SW 1271 (cell line): Measurements from ENCODE around the gene EPGN.
A peak's percentile ranks its signal among the peaks of the same experiment; 100 is the strongest.

Source experiments
- DNase-seq, 2 experiments: peaks; one replicate each; lab custom pipeline; 2025; lab: John Stamatoyannopoulos, UW

EPGN gene

DNA sequence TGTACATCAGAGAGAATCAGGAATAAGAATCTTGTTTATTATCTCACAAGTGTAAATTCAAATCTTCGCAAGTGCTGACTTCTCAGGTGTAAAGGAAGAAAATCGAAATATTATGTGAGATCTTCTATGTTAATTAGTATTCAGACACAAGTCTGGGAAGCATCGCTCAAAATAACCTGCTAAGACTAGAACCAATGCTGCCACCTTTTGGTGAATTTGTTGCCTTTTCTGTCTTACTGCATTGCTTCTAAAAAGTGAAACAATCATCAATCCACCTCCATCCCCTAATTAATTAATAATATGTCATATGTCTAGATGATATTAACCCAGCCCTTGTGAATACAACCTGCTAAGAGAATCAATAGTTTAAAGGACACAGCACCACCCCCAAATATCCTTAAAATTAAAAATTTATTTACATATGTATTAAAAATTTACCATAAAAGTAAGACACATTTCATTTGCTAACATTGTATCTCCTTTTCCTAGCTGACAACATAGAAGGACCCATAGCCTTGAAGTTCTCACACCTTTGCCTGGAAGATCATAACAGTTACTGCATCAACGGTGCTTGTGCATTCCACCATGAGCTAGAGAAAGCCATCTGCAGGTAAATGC lies 3.5 kb downstream of the EPGN start:
- DNase-seq, result peak in 1 of 2 experiments; percentile 39

DNA sequence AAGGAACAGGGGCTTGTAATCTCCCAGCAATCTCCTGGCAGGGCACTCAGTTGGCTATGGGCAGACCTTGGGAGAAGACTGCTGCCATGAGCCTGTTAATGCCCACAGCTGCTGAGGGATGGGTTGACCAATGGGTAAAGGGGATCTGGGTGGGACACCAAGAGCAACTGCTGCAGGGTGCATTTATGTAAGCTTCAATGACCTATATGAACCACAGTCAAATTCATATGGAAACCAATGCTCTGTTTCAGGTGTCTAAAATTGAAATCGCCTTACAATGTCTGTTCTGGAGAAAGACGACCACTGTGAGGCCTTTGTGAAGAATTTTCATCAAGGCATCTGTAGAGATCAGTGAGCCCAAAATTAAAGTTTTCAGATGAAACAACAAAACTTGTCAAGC lies 6.1 kb downstream of the EPGN start:
- DNase-seq, result no peak

DNA sequence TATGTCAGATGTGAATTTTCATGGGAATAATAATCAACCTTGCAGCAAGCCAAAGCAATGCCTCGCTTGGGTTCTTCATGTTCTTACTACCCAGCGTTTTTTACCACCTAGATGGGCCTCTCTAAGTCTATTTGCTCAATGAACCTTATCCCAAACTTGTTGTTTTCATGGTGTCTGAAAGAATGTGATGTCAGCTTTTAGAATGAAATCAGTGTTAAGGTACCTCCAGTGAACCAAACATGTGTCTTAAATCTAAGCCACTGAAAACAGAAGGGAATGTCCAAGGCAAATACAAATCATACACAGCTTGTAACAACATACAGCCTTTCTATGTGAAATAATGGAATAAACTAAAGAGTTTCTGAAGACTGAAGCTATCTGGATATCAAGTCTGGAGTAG lies 6.7 kb downstream of the EPGN start:
- no peak for DNase-seq

DNA sequence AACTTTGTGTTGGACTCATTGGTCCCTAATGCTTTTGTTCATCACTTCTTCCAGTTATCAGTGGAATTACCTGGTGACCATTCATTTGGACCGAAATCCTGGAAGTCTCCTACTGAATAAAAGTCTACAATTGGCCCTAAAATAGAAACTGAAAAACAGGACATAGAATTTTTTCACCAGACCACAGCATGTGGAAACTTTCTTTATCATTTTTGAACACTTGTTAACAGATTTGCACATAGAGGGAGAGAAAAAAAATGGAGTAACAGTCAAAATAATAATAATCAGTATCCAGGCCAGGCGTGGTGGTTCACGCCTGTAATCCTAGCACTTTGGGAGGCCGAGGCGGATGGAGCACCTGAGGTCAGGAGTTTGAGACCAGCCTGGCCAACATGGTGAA lies 7.1 kb downstream of the EPGN start:
- no peak for DNase-seq

DNA sequence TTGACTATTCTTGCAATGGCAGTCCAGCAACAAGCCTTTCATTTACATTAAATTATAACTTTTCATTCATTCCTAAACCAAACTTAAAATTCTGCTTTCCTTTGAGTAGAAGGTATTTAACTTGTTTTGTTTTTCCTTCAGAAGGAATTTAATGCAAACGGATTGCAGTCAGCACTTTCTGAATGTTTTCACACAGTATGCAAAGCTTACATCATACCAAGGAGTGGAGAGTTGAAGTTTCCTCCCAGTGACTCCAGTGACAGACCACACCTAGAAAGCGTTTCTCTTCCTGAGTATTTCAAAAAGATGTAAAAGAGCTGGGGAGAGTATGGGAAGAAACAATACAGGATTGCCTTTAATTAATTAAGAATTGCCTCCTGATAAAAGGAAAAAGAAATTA lies 8.1 kb downstream of the EPGN start:
- DNase-seq, result no peak

DNA sequence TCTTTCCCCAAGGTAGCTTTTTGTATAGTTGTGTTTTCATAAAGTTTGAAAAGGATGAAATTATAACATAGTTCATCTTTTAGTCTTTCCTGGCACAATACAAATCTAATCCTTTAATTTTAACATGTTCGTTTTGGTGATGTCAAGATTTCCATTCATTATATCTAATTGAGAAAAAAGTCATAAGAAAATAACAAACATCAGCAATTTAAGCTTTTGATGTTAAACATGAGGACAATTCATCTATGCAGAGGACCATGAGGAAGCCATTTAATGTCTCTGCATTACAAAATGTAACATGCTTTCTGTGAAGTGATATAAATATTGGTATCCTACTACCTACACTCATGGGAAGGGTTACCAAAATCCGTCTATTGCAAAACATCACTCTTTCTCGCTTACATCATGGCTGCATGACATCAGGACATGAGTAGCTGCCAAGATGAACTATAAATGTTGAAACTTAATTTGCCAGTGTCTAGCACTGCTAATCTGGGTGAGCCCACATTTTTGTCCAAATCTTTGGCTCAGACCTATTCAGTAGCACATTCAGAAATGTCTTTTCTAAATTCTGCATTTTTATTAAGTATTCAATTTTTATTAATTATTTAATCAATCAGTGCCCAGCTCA lies 9.5 kb downstream of the EPGN start:
- no peak for DNase-seq

DNA sequence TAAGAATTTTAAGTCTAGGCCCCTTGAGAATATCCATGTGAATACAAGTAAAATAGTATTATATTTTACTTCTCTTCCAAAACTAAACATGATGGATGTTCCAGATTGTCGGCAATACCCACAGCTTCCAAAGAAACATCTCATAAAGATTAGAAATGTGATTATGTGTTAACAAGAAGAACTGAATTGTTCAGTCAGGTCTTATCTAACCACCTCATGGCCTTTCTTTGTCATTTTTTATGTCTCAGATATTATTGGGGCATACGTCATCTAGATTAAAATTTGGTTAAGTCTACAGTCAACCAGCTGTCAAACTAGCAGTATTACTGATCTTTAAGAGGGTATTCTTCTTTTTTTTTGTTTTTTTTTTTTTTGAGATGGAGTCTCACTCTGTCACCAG lies 10.0 kb downstream of the EPGN start:
- no peak for DNase-seq

DNA sequence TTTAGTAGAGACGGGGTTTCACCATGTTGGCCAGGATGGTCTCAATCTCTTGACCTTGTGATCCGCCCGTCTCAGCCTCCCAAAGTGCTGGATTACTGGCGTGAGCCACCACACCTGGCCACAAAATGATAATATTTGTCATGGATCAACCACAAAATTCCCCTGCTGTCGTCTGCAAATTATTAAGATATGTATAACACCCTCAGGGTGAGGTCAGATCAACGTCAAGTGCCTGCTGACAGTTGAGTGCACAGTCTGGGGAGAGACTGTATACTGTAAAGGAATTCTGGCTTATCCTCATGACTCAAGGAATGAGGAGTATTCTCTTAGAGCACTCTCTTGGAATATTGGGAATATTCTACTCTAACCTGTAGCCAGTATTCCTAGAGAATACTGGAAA lies 11.2 kb downstream of the EPGN start:
- no peak for DNase-seq

DNA sequence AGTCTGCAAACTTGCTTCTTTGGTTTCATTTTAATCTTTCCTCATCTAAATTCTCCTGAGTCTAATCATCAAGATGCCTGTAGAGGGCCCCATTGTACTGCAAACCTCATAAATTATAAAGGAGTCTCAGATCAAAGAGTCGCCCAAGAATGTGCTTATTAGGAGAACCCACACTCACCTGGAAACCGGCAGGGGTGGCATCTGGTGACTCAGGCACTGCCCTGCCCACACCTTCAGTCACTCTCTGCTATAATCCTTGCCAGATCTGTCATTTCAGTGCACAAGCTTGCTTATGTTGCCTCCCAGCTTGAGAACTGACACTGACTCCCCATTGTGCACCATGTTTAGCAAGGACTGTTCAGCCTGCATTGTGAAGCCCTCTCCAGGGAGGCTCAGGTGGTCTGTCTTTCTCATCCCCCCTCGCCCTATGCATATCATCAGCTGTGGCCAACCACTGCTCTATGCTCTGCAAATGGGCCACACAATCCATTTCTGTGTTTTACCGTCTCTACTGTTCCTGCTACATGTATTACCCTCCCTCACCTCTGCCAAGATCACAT lies 12.4 kb downstream of the EPGN start:
- DNase-seq, result peak; percentile 13 to 64

DNA sequence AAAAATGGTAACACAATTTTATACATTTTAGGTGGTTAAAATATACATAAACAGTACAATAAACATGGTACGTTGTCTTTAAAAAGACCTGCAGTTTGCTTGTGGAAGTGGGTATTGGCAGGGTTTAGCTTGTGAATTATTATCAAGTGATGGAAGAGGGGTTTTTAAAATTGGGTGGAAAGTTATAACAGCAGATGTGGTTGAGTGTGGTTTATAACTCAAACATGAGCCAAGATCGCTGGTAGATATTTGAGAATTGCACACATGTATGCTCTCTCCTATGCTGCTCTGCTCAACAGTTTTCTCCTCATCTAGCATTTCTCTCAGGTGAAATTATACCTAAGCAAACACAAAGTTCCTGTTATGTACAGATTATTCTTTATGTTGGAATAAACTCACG lies 14.0 kb downstream of the EPGN start:
- no peak for DNase-seq

DNA sequence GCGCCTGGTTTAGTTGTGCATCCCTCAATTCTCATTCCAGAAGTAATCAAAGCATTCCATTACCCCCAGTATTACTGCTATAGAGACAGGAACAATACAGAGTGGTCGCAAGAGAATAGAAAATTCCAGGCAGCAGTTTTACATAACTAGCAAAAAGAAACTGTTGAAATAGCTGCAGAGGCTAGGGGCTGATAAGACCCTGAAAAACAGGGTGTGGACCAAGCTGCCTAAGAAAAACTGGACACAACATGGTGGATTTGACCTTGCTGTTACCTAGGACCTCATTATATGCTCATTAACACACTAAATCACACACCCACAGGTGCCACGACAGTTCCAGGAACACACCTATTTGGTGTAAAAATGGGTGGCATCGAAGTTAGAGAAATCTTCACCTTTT lies 15.4 kb downstream of the EPGN start:
- no peak for DNase-seq

DNA sequence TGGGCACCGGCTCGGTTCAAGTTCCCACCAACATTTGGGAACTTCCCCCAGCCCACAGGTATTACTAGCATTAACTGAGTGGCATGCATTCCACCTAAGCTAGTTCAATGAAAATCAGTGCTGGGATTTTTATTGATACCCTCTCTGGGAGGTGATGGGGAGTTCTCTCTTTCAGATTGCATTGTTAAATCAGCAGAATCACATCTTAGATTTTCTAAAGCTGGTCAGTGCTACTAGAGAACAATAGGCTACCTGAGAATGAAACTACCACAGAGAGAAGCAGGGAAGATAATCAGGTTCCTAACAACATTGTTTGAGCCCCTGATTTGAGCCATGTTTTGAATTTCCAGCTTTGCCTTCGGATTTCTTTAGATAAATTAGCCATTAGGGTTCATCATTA lies 16.0 kb downstream of the EPGN start:
- DNase-seq, result no peak

DNA sequence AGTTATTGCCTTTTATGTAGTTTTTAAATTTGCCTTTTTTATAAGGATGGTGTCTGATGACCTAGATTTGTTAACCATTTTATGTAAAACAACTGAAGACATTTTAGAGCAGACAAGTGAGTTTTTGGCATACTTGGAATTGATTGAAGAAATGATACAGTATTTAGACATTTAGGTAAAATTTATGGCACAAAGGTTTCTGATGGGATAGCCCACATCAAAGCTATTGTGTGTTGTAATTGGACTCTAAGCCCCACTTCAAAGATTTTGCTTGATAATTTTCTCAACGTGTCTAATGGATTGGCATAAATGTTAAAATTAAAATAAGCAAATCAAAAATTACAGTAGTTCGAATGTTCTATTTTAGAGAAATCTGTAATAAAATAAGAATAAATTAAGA lies 17.6 kb downstream of the EPGN start:
- no peak for DNase-seq

DNA sequence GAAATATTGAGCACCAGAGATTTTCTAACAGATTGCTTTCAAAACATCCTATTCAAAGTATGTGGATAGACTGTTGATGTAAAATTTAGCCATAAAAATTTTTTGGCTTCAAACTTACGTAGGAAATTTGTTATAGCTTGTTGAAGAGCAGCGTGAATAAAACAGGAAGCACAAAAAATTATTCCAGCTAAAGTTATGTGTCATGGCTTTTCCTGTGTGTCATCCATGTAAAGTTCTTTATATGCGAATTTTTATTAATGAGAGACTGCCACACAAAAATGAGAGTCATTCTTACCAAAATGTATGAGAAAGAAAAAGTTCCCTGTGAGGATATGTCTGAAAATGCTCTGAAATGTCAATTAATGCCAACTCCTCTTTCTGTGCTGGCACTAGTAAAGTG lies 19.5 kb downstream of the EPGN start:
- no peak for DNase-seq

DNA sequence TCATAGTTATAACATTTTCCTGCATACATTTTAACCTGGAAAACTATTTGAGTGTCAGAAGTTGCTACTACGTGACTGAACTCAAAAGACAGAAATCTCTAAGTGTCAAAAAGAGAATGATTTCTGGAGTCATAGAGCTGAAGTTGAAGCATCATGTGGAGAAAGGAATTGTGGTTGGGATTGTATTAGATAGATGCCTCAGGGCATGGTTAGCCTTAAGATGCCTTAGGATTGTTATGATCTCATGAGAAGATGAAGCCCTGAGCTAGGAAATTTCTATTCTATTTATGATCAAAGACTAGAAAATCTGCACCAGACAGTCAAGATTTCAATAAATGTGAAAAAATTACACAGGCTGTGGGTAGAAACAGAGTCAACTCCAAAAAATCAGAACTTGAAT lies 20.2 kb downstream of the EPGN start:
- DNase-seq, result no peak

DNA sequence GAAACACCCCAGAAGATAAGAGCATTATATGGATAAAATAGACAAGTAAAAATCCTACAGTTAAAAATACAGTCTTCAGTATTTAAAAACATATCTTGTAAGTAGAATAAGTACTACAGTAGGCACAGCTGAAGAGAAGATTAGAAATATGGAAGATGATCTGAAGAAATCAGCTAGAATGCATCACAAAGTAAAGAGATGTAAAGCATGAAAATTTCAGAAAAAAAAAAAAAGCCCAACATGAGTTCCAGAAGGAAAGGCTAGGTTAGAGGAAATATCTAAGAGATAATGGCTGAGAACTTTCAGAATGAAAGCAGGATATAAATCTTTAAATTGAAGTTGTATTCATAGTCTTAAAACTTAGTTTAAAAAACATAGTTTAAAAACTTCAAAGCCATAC lies 21.0 kb downstream of the EPGN start:
- no peak for DNase-seq

DNA sequence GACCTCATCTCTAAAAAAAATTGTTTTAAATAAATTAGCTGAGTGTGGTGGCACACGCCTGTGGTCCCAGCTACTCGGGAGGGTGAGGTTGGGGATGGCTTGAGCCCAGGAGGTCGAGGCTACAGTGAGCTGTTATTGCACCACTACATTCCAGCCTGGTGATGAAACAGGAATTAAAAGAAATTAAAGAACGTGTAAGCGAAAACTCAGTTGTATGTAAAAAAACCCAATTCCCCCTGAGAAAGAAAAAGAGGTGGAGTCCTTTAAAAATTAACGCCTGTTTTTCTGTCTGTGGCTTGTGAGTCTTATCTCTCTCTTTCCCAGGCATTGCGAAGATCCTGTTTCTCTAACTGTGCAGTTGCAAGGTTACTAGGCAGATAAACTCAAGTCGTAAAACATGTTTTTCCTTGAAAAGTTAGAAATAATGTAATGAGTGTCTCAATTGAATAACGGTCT lies 22.1 kb downstream of the EPGN start:
- DNase-seq, result no peak

DNA sequence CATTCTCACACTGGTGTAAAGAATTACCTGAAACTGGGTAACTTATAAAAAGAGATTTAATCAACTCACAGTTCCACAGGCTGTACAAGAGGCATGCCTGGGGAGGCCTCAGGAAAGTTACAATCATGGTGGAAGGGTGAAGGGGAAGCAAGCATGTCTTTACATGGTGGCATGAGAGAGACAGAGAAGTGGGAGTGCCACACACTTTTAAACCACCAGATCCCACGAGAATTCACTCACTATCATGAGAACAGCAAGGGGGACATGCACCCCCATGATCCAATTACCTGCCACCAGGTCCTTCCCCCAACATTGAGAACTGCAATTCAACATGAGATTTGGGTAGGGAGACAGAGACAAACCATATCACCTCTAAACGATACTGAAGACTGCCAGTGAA lies 23.0 kb downstream of the EPGN start:
- DNase-seq, result no peak

DNA sequence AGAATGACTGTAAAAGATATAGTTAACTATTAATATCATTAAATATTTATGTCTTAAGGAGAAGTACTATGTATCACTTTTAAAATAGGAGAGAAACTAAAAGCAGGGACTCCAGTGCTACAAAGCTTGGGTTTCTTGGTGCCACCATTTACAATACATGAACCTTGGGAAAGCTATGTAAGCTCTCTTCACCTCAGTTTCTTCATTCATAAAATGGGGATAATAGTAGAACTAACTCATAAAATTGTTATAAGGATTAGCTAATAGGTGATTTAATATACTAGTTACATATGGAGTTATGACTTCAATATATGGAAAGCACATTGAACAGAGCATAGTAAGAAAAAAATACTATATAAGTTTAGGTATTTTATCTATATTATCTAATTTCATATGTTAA lies 23.7 kb downstream of the EPGN start:
- DNase-seq, result no peak

DNA sequence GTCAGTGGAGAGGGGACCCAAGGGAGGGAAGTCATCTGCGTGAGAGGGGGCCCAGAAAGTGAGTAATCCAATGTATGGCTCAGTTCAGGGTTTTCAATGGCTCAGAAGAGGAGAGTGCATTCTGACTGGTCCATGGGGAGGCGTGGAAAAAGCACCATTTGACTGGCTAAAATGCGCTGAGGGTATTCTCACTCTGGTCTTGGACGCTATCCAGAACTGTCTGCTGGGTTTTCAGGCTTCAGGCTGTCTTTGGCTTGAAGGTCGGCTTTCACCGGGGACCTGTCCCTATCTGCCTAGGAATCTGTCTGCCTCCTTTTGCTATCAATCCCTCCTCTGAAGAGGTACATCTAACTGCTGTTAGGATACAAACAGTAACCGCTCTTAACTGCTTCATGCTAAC lies 26.4 kb downstream of the EPGN start:
- no peak for DNase-seq

DNA sequence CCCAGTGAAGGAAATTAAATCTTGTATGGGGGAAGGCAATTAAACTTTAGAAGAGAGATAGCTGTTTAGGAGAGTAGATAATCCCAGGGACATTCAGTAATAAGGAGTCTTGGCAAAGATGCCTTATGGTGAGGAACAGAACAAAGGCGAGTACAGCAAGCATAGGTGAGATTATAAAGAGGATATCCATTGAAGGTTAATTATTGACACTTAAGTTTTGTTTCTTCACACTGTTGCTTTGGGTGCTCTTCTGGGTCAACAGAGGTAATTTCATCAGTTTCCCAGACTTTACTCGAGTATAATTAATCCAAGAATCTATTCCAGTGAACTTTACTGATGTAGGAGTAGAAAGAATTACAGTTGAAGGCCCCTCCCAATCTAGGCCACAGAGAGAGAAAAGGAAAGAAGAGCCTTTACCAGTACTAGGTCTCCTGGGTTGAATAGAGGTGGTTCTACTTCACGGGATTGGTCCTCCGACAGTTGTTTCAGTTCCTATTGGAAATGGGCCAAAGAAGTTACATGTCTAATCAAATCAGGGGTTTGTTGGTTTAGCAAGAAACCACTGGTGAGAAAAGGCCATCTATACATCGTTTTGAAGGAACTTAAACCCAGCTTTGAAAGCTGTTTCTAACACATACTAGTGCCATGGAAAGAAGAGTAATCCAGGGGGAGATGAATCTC lies 27.2 kb downstream of the EPGN start:
- no peak for DNase-seq

DNA sequence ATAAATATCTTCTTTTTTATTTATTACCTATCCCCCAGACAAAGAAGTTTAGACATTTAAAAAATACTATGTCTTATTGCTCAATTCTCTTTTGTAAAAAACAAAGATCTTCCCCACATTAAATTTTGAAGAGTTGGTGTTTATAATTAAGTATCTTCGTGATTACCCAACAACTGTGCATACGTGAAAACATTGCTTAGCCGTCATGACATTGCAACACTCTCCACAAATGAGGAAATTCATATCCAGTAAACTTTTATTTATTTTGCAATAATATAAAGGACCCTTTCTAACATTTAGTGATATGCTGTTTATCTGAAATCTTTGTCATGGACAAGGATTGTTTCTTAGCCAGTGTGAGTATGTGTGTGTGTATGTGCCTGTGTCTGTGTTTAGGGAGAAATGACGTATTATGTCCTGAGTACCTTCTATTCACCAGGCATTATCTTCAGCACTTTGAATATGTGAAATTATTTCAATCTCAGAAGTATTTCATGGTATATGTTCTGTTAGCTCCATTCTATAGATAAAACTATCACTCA lies 30.6 kb downstream of the EPGN start:
- DNase-seq, result no peak

DNA sequence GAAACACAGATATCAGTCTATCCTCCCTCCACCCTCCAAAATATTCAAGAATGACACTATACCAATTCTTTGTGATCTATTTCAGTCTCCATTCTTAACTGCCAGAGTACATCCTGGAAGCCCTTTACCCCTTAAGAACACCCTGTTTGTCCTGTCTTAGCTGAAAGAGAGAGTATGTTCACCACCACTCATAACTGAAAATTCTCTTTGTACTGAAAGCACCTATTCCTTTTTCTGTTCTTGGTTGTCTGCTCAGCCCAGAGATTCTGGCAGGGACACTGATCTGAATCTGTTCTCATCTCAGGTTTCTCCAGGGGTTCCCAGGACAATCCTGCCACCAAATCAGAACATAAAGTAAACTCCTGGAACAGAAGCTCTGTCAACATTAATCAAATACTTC lies 31.2 kb downstream of the EPGN start:
- DNase-seq, result no peak
